Fibroblast of skin of right quadriceps (primary cell): ENCODE data around the gene KRT77.

Source experiments
- DNase-seq: peaks from one replicate; pipeline ENCODE4 v3.0.0-alpha.2; 2013

KRT77 gene

GRCh38 chr12:52691076-52691840 lies 12.1 kb downstream of the KRT77 start:
- no peak for DNase-seq

DNA sequence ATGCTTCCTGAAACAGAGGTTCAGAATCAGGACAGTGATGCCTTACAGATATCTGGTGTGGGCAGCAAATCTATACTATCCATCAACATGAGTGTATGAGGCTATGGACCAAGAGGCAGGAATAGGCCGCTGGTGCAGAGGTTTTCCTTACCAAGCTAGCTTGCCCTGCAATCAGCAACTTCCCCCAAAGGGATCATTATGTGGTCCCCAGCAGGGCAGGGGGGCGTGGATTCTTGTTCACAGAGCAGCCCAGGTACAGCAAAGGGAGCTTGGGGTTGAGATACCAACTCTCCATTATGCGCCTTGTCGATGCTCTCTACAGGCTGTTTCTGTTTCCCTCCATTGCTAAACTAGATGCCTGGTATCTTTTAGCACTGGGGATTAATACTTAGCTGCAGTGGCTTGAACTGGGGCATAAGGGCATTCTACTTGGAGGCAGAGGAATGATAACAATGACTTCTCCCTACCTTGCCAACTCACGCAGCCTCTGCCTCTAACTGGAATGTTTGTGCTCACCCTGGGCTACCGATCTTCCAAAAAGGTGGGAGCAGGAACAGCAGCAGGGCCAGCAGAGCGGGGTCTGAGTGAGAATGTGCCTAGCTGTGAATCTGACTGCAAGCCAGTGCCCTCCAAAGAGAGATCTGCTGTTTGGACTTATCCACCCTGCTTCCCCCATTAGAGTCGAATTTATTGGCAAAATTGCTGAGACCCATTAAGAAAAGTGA lies 12.8 kb downstream of the KRT77 start:
- no peak for DNase-seq

GRCh38 chr12:52689936-52690335 lies 13.4 kb downstream of the KRT77 start:
- DNase-seq: no peak

- DNase-seq: no peak
These were observed 14.1 kb downstream of the KRT77 start for GRCh38 chr12:52689239-52689638.

DNA sequence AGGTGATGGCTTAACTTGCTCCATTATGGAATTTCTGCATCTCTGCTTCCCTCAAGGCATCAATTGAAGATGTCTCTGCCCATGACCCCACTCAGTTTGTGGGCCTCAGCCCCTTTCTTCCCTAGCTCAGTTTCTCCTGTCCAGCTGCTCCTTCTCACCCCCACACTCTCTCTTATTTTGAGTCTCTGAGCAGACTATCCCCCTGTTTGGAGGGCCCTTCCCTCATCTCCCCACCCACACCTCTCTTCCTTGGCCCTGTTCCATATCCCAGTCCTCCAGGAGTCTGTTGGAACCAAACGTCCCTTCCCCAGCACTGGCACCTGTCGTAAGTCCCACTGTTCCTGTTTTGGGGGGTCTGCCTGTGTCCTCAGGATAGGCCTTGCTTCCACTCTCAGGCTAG lies 14.8 kb downstream of the KRT77 start:
- no peak for DNase-seq

- DNase-seq: no peak
These were observed 15.6 kb downstream of the KRT77 start for GRCh38 chr12:52687497-52688385.

DNA sequence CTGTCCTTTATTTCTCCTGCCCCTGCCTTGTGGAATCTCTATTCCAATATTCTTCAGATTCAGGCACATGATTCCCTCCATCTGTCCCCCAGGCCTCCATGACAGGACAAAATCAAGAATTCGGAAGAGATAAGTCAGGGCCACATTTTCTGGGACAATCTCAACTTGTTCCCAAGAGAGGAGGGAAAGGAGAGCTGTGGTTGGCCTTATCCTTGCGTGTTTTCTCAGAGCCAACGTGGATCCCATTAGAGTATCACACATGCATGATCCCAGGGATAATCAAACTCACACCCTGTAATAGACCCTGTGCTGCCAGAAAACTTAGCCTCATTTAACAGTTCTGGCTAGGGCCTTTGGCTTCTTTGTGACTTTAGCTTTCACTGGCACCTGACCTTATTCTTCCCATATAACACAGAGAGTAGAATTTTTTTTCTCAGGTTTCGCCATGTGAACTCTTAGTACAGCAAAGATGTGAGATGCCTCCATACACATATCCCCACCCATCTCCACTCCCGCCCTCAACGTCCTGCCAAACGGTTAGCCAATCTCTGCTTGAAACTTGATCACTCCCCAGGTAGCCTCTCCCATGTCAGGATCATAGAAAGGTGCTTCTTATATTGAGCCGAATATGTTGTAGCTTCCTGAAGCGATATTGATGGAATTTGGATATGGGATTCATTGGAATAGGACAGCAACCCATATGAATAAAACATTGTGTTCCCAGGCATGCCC lies 16.4 kb downstream of the KRT77 start:
- DNase-seq: no peak

DNA sequence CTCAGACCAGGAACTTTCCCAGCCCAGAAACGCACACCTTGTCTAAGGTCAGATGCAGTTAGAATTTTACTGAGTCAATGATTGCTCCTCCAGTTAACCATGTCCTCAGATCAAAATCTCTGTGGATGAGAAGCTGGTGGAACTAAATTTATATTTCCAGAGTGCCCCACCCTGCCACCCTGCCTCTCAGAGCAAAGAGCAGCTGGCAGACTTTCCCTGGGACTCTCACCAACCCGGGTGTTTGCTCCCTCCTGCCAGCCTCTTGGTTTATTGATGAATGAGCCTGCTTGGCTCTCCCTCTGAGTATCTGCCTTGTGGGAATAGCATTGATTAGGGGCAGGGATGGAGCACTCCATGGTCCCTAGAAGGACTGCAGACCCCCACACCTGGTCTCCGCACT lies 17.3 kb downstream of the KRT77 start:
- DNase-seq: no peak

GRCh38 chr12:52685406-52685890 lies 17.9 kb downstream of the KRT77 start:
- DNase-seq: no peak

DNA sequence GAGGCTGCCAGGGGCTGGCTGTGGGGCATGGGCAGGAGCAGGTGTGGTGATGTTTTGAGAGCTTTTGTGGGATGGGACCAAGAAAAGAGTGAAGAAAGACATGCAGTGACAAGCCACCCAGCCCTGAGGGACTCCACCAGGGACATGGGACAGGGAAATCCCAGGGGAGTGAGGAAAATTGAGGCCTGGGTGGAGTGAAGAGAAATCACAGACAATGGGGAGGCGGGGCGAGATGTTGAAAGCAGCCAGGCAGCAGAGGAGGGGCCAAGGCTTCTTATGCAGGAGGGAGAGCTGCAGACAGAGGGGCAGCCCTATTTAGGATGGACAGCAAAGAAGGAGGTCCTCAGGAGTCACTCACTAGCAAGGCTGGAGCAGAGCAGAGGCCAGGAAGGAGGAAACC lies 18.9 kb downstream of the KRT77 start:
- DNase-seq: no peak

DNA sequence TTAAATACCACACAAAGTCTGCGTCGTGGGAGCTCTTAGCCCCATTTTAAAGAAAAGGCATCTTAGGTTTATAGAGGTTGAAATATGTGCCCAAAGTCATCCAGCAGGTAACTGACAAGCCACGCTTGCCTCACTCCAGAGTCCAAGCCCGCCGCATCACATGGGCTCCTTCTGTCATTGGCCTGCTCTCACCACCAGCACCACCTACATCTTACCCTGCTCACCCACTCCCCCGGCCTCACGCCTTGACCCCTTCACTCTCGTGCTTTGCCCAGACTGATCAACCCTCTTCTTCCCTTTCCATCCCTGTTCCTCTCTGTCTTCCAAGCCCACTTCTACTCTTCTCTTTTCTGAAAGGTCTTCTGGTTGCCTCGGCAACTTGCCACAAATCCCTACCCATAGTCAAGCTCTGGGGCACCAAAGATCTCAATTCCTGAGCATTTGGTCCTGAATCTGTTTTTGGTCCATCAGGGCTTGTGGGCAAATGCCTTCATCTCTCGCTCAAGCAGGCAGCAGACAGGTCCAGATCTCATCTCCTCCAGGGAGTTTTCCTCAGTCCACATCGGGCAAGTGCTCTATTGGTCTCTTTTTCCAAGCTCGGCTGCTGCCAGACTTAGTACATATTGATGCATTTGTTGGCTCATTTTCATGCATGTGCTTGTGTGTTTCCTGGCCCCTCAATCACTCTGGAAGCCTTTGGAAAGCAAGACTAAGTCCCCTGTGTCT lies 19.6 kb downstream of the KRT77 start:
- no peak for DNase-seq

GRCh38 chr12:52682938-52683574 lies 20.3 kb downstream of the KRT77 start:
- DNase-seq: no peak

DNA sequence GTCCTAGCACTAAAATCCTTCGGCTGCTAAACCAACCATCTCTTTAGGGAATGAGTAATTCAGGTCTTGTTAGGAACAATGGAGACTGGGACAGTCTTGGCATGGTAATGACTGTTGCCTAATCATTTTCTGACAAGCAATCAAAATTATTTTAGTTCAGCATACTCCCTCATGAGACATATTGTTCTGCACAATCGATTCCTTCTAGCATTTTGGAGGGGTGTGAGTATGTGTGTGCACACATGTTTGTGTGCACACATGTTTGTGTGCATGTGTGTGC lies 21.0 kb downstream of the KRT77 start:
- no peak for DNase-seq

GRCh38 chr12:52681526-52682380 lies 21.6 kb downstream of the KRT77 start:
- DNase-seq: no peak

- no peak for DNase-seq
These were observed 23.0 kb downstream of the KRT77 start, which contains the start of gene KRT1 for GRCh38 chr12:52680363-52680762. KRT1 (minus strand) TSS chr12:52680407; CDS start chr12:52680348, 59 bp downstream.

GRCh38 chr12:52679875-52680274 lies 23.4 kb downstream of the KRT77 start:
- no peak for DNase-seq

- DNase-seq: no peak
These were observed 25.7 kb downstream of the KRT77 start for GRCh38 chr12:52677671-52678070.

- DNase-seq: no peak
These were observed 26.2 kb downstream of the KRT77 start for GRCh38 chr12:52677126-52677525.

DNA sequence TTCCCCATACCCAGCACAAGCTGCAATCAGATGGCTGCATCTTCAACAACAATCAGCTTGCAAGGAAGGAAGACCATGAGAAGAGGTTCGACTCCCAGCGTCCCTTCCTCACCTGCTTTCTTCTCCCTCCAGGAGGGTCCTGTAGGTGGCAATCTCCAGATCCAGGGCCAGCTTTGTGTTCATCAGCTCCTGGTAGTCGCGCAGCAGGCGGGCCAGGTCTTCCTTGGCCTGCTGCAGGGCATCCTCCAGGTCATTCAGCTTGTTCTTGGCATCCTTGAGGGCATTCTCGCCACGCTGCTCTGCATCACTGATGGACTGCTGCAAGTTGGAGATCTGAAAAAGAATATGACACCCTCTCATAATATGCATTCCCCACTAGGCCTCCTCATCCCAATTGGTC lies 27.2 kb downstream of the KRT77 start:
- DNase-seq: no peak

GRCh38 chr12:52675301-52675701 lies 28.0 kb downstream of the KRT77 start:
- DNase-seq: no peak

DNA sequence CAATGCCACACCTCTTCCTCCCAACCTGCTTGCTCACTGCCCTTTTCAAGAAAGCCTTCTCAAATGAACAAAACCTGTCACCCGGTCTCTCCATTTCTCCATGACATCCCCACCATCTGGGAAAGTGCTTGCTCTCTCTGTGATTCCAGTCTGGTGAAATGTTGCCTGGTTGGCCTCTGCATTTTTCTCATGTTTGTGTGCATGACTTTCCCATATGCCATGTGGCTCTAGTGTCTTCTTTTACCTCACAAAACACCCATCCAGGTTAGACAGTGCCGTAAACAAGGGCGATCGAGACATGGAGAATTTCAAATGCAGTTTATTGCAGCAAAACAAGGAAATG lies 28.9 kb downstream of the KRT77 start:
- no peak for DNase-seq
